HEK293T (cell line): ENCODE measurements around the gene GPS1.

ENCODE experiments used
- BHLHE40 ChIP-seq: fragments of 450-650 bp; IDR thresholded peaks from 2 replicates; pipeline ENCODE4 v1.6.1; 2016; ENCODE audit warnings: mild to moderate bottlenecking, moderate library complexity, borderline replicate concordance
- CTBP1 ChIP-seq: fragments of 450-650 bp; IDR thresholded peaks from 2 replicates; pipeline ENCODE4 v1.6.1; 2016; ENCODE audit warnings: borderline replicate concordance
- ELF4 ChIP-seq: fragments of 450-650 bp; IDR thresholded peaks from 2 replicates; pipeline ENCODE4 v1.6.1; 2017; ENCODE audit warnings: antibody characterized with exemption
- NFRKB ChIP-seq: fragments of 450-650 bp; IDR thresholded peaks from 2 replicates; pipeline ENCODE4 v1.6.1; 2016; ENCODE audit warnings: mild to moderate bottlenecking, moderate library complexity
- SP1 ChIP-seq: fragments of 450-650 bp; IDR thresholded peaks from 2 replicates; pipeline ENCODE4 v1.6.1; 2017

DNA sequence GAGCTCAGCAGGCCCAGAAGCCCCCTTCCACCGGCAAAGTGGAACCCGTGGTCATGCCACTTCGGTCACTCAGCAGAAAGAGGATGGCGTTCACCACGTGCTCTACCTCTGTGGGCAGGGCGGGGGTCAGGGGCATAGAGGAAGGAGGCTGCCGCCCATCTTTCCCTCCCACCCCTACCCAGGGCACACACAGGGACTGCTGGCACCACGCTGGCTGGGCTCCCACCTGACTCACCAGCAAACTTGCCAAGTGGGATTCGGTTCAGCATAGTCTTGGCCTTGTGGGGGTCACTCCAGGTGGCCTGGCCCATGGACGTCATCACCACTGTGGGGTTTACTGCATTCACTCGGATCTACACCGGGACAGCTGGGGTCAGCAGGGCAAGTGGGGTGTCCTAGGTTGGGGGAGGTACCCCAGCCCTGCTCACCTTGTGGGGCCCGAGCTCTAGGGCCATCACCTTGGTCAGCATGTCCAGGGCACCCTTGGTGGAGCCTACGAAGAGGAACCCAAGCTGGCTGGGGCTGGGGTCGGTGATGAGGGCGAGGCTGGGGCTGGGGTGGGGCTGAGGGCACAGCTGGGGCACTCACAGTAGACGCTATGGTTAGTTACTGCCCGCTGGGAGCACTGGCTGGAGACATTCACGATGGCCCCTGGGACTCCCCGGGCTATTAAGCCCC lies 15.6 kb upstream of the GPS1 start:
- TF ChIP-seq BHLHE40 (no peak), ELF4 (no peak), CTBP1 (no peak), NFRKB (no peak), SP1 (no peak)
